Caco-2 (cell line): Measurements from ENCODE around the gene SH2D2A. TPM values are rescaled to one million over a fixed set of nuclear protein-coding genes. Genes with fewer than 3 reads are reported as not detected.

ENCODE experiments used
- BruUV-seq: library from RNA; stranded (reverse); fragments of 400-500 nt; replicated peaks from 2 replicates; lab custom pipeline; 2021; lab: Mats Ljungman, UMichigan
- CTCF ChIA-PET: fragments of 300-600 bp; sonication (Branson Sonifier 250); formaldehyde crosslinking; loops from one replicate; lab custom pipeline; 2022; ENCODE audit warnings: antibody characterized with exemption; lab: Charles Lee
- POLR2A ChIA-PET: fragments of 300-600 bp; sonication (Branson Sonifier 250); formaldehyde crosslinking; loops from one replicate; lab custom pipeline; 2022; ENCODE audit warnings: antibody characterized with exemption; lab: Charles Lee
- DNase-seq, 2 experiments: peaks; one replicate each; pipeline versions ENCODE4 v3.0.0 to v3.0.0-alpha.2; 2020 to 2022
- H3K27me3 ChIP-seq: replicated peaks from 2 replicates; pipeline ENCODE4 v1.6.0; 2011; ENCODE audit warnings: low read length; ENCODE audit not compliant: control insufficient read depth, insufficient read depth
- H3K36me3 ChIP-seq: 2 replicates; pipeline ENCODE4 v1.5.1; 2011; ENCODE audit warnings: low read length; ENCODE audit not compliant: control insufficient read depth, insufficient read depth
- H3K4me1 ChIP-seq: fragments of 250-450 bp; sonication (Bioruptor Pico); 2 replicates; pipeline ENCODE4 v1.5.1; 2020; ENCODE audit warnings: mild to moderate bottlenecking
- H3K4me3 ChIP-seq: 2 replicates; pipeline ENCODE4 v1.5.1; 2011; ENCODE audit warnings: low read depth, mild to moderate bottlenecking, control low read depth, low read length
- H3K9me3 ChIP-seq: fragments of 250-450 bp; sonication (Bioruptor Pico); 2 replicates; pipeline ENCODE4 v1.5.1; 2020; ENCODE audit warnings: mild to moderate bottlenecking, moderate library complexity
- H3K27ac Mint-ChIP-seq: one replicate; pipeline ENCODE4 v1.8.0; 2022; ENCODE audit warnings: mixed read lengths; ENCODE audit not compliant: unreplicated experiment
- H3K27me3 Mint-ChIP-seq: one replicate; pipeline ENCODE4 v1.8.0; 2022; ENCODE audit warnings: mixed read lengths; ENCODE audit not compliant: insufficient read depth, unreplicated experiment
- H3K36me3 Mint-ChIP-seq: one replicate; pipeline ENCODE4 v1.8.0; 2022; ENCODE audit warnings: mild to moderate bottlenecking, mixed read lengths; ENCODE audit not compliant: insufficient read depth, unreplicated experiment
- H3K4me1 Mint-ChIP-seq: one replicate; pipeline ENCODE4 v1.8.0; 2022; ENCODE audit warnings: low read depth, mixed read lengths; ENCODE audit not compliant: unreplicated experiment
- H3K4me3 Mint-ChIP-seq: one replicate; pipeline ENCODE4 v1.8.0; 2022; ENCODE audit warnings: mild to moderate bottlenecking, moderate library complexity, mixed read lengths; ENCODE audit not compliant: unreplicated experiment
- H3K9me3 Mint-ChIP-seq: one replicate; pipeline ENCODE4 v1.8.0; 2022; ENCODE audit warnings: mixed read lengths; ENCODE audit not compliant: unreplicated experiment
- CTCF ChIP-seq, 2 experiments: fragments of 200-600 bp in 1 of 2; IDR thresholded peaks; 1 replicate in 1 of 2; 2 replicates in 1 of 2; pipeline versions ENCODE4 v1.5.1 to v1.8.0; 2011 to 2022; ENCODE audit warnings: antibody characterized with exemption in 1 of 2, control low read depth in 1 of 2, inconsistent platforms in 1 of 2, low read depth in 1 of 2, low read length in 1 of 2, mild to moderate bottlenecking in 1 of 2, moderate library complexity in 1 of 2; ENCODE audit not compliant: insufficient read depth in 1 of 2, severe bottlenecking in 1 of 2, unreplicated experiment in 1 of 2
- intact Hi-C: fragments of 100-400 bp; cut with micrococcal nuclease; formaldehyde crosslinking; loops from one replicate; pipeline ENCODE4 v1.10.0; 2022; ENCODE audit not compliant: unreplicated experiment
- total RNA-seq: library from RNA; stranded (reverse); gene quantifications from 2 replicates; pipeline ENCODE4 v1.2.3, GENCODE V29; 2022

The SH2D2A gene
- total RNA-seq, 1 experiment from 2014 or later, result 5.5 TPM

- Histone ChIP-seq H3K9me3 (no peaks in the 10 kb centered on the region), H3K4me3 (peak overlapping the region; percentile 55), H3K36me3 (no peaks in the 10 kb centered on the region), H3K4me1 (peaks cover 11% of the 10 kb centered on the region; the same call in 1 of the 2 replicates), H3K27me3 (no peaks in the 10 kb centered on the region)
- DNase-seq, result no peak
- CTCF ChIA-PET, result interaction anchor here (0.7 to 2.0 kb wide), 16 partner anchors 7 to 125 kb away, joined by 3 to 35 read pairs (median 4); partner anchors contain the start of genes MRPL24 and NTRK1
- Mint-ChIP-seq H3K4me1 (no peaks in the 10 kb centered on the region), H3K9me3 (no peaks in the 10 kb centered on the region), H3K27ac (no peak overlapping the region), H3K36me3 (no peaks in the 10 kb centered on the region), H3K4me3 (peak overlapping the region; percentile 74), H3K27me3 (no peaks in the 10 kb centered on the region)
- POLR2A ChIA-PET, result interaction anchor here (0.5 to 1.0 kb wide), 4 partner anchors 47 to 837 kb away, joined by 3 to 7 read pairs (median 5); partner anchors contain the start of genes ISG20L2, METTL25B and PRCC
- BruUV-seq, result no TSS peak
- intact Hi-C loops, result loop anchor here (2.0 kb wide), 2 partner anchors 18 to 44 kb away; partner anchors contain the start of gene INSRR
- TF ChIP-seq CTCF (IDR thresholded peaks at IDR 0.05; ENCODE audit: insufficient read depth in 1 of 2, low read depth in 1 of 2, low read length in 1 of 2, severe bottlenecking in 1 of 2, unreplicated experiment in 1 of 2), result no peak
Measured at GRCh38 chr1:156814571-156815260, 1.9 kb downstream of the SH2D2A start.

- TSS peak; percentile 63 for BruUV-seq
- H3K27me3 Mint-ChIP-seq, result no peaks in the 10 kb centered on the region
- H3K4me3 Mint-ChIP-seq, result peak overlapping the region; percentile 74
- peak; percentile 50 to 87 for TF ChIP-seq CTCF (IDR thresholded peaks at IDR 0.05; ENCODE audit: insufficient read depth in 1 of 2, low read depth in 1 of 2, low read length in 1 of 2, severe bottlenecking in 1 of 2, unreplicated experiment in 1 of 2)
- ChIA-PET POLR2A (interaction anchor here (0.5 to 1.0 kb wide), 6 partner anchors 9 to 837 kb away, joined by 3 to 7 read pairs (median 4); partner anchors contain the start of genes ISG20L2, METTL25B and PRCC), CTCF (interaction anchor here (0.5 to 2.0 kb wide), 23 partner anchors 8 to 137 kb away, joined by 3 to 35 read pairs (median 3); partner anchors contain the start of genes HDGF, ISG20L2, METTL25B and MRPL24)
- H3K36me3 ChIP-seq, result no peaks in the 10 kb centered on the region
- H3K36me3 Mint-ChIP-seq, result peaks cover 3% of the 10 kb centered on the region
- peak overlapping the region; percentile 53 for H3K27ac Mint-ChIP-seq
- intact Hi-C loops, result loop anchor here (2.0 kb wide), 2 partner anchors 17 to 45 kb away; partner anchors contain the start of gene INSRR
- peaks cover 11% of the 10 kb centered on the region; the same call in 1 of the 2 replicates for H3K4me1 ChIP-seq
- H3K9me3 ChIP-seq, result no peaks in the 10 kb centered on the region
- no peaks in the 10 kb centered on the region for H3K4me1 Mint-ChIP-seq
- H3K4me3 ChIP-seq, result peak overlapping the region; percentile 55
- DNase-seq, result peak; percentile 81 to 85
- H3K27me3 ChIP-seq, result no peaks in the 10 kb centered on the region
- no peaks in the 10 kb centered on the region for H3K9me3 Mint-ChIP-seq
Measured at GRCh38 chr1:156813750-156814570, 2.7 kb downstream of the SH2D2A start.
